ENCODE results near the gene C8B.

Gene C8B

DNA sequence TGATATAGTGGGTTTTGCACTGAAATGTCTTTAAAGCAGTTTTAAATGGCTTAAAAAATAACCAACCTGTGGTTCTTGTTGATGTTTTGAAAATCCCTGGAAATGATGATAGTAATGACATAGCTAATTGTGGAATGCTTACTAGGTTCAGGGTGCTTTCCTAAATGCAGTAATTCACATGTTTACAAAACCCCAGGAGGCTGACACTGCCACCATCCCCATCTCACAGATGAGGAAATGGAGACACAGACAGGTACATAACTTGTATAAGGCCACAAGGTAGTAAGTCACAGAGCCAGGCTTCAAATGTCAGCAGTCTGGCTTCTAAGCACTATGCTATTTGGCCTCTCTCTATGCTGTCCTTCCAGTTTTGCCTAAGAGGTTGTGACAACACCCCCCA is 40.6 kb downstream of the C8B start:
- no peaks in the 10 kb centered on the region for H3K79me2 ChIP-seq (ENCODE audit: insufficient read depth, low read length)
- no peaks in the 10 kb centered on the region for H4K20me1 ChIP-seq (ENCODE audit: low read depth, low read length)
- H3K9me2 ChIP-seq (replicated peaks; ENCODE audit: insufficient read depth, low read length), result no peaks in the 10 kb centered on the region
- no peak overlapping the region for H3K4me3 ChIP-seq (ENCODE audit: insufficient read depth, low read length, poor library complexity, severe bottlenecking)
- no peak overlapping the region for H3K9ac ChIP-seq (ENCODE audit: low read length)
- H3K4me2 ChIP-seq (ENCODE audit: low read depth, low read length, poor library complexity, severe bottlenecking), result no peak overlapping the region
- H3K27ac ChIP-seq (ENCODE audit: low read depth, low read length), result no peak overlapping the region
- no peaks in the 10 kb centered on the region for H3K27me3 ChIP-seq (ENCODE audit: low read length)
- H2AFZ ChIP-seq (ENCODE audit: low read depth, low read length, severe bottlenecking), result no peak overlapping the region
- H3K9me3 ChIP-seq (ENCODE audit: insufficient read depth, low read length), result no peaks in the 10 kb centered on the region
- H3F3A ChIP-seq (ENCODE audit: insufficient read depth), result no peaks in the 10 kb centered on the region
- no peaks in the 10 kb centered on the region for H3K36me3 ChIP-seq (ENCODE audit: low read length)
- TF ChIP-seq, protein P1, sequence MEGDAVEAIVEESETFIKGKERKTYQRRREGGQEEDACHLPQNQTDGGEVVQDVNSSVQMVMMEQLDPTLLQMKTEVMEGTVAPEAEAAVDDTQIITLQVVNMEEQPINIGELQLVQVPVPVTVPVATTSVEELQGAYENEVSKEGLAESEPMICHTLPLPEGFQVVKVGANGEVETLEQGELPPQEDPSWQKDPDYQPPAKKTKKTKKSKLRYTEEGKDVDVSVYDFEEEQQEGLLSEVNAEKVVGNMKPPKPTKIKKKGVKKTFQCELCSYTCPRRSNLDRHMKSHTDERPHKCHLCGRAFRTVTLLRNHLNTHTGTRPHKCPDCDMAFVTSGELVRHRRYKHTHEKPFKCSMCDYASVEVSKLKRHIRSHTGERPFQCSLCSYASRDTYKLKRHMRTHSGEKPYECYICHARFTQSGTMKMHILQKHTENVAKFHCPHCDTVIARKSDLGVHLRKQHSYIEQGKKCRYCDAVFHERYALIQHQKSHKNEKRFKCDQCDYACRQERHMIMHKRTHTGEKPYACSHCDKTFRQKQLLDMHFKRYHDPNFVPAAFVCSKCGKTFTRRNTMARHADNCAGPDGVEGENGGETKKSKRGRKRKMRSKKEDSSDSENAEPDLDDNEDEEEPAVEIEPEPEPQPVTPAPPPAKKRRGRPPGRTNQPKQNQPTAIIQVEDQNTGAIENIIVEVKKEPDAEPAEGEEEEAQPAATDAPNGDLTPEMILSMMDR (IDR thresholded peaks at IDR 0.05; ENCODE audit: insufficient read depth, low read length, poor library complexity, severe bottlenecking), result no peak
- TF ChIP-seq EZH2phosphoT487 (conservative IDR thresholded peaks at IDR 0.05; ENCODE audit: low read length), result no peak

DNA sequence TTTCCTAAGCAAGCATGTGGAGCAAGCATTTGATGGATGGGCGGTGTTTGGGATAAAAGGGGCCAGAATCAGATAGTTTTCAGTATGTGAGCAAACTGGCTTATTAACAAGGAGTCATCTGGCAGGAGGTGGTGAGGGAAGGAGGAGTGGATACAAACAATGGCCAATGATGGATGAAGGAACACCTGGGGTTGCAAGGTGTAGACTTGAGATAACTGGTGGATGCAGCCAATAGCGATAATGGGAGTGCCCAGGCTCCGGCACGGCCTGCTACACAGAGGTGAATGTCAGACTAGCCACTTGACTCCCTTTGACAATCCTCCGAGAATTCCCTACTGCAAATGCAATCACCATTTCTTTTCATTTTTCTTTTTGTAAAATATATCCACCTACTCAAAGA is 41.7 kb downstream of the C8B start:
- H3F3A ChIP-seq (ENCODE audit: insufficient read depth), result no peaks in the 10 kb centered on the region
- H4K20me1 ChIP-seq (ENCODE audit: low read depth, low read length), result no peaks in the 10 kb centered on the region
- H2AFZ ChIP-seq (ENCODE audit: low read depth, low read length, severe bottlenecking), result no peak overlapping the region
- H3K27me3 ChIP-seq (ENCODE audit: low read length), result no peaks in the 10 kb centered on the region
- H3K4me3 ChIP-seq (ENCODE audit: insufficient read depth, low read length, poor library complexity, severe bottlenecking), result no peak overlapping the region
- no peaks in the 10 kb centered on the region for H3K36me3 ChIP-seq (ENCODE audit: low read length)
- no peaks in the 10 kb centered on the region for H3K79me2 ChIP-seq (ENCODE audit: insufficient read depth, low read length)
- H3K27ac ChIP-seq (ENCODE audit: low read depth, low read length), result no peak overlapping the region
- no peak overlapping the region for H3K9ac ChIP-seq (ENCODE audit: low read length)
- no peaks in the 10 kb centered on the region for H3K9me3 ChIP-seq (ENCODE audit: insufficient read depth, low read length)
- no peaks in the 10 kb centered on the region for H3K9me2 ChIP-seq (replicated peaks; ENCODE audit: insufficient read depth, low read length)
- no peak for TF ChIP-seq EZH2phosphoT487 (conservative IDR thresholded peaks at IDR 0.05; ENCODE audit: low read length)
- TF ChIP-seq, protein P1 (IDR thresholded peaks at IDR 0.05; ENCODE audit: insufficient read depth, low read length, poor library complexity, severe bottlenecking), result no peak
- no peak overlapping the region for H3K4me2 ChIP-seq (ENCODE audit: low read depth, low read length, poor library complexity, severe bottlenecking)

DNA sequence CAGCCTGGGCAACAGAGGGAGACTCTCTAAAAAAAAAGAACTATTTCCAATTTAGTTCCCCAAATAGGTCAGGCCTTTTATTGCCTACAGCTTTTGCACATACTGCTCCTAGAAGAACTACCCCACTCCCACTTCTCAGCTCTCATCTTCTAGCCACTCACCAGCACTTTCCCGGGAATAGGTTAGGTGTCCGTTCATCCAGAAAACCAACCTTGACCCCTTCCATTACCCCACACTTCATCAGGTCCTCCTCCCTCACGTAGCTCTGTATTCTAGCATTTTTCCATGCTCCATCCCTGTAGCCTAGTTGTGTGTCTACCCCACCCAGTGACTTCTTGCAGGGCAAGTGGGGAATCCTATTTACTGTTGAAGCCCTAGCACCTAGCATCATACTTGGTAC is 42.6 kb downstream of the C8B start:
- Histone ChIP-seq H3K79me2 (ENCODE audit: insufficient read depth, low read length) (no peaks in the 10 kb centered on the region), H3K9ac (ENCODE audit: low read length) (no peak overlapping the region), H3K9me2 (replicated peaks; ENCODE audit: insufficient read depth, low read length) (no peaks in the 10 kb centered on the region), H3K36me3 (ENCODE audit: low read length) (no peaks in the 10 kb centered on the region), H3K27ac (ENCODE audit: low read depth, low read length) (no peak overlapping the region), H3K4me3 (ENCODE audit: insufficient read depth, low read length, poor library complexity, severe bottlenecking) (no peak overlapping the region), H4K20me1 (ENCODE audit: low read depth, low read length) (no peaks in the 10 kb centered on the region), H3K4me2 (ENCODE audit: low read depth, low read length, poor library complexity, severe bottlenecking) (no peak overlapping the region), H3K27me3 (ENCODE audit: low read length) (no peaks in the 10 kb centered on the region), H3F3A (ENCODE audit: insufficient read depth) (no peaks in the 10 kb centered on the region), H3K9me3 (ENCODE audit: insufficient read depth, low read length) (no peaks in the 10 kb centered on the region), H2AFZ (ENCODE audit: low read depth, low read length, severe bottlenecking) (no peak overlapping the region)
- TF ChIP-seq EZH2phosphoT487 (conservative IDR thresholded peaks at IDR 0.05; ENCODE audit: low read length), result no peak
- TF ChIP-seq, protein P1 (IDR thresholded peaks at IDR 0.05; ENCODE audit: insufficient read depth, low read length, poor library complexity, severe bottlenecking), result no peak
